ENCODE data around the gene ARHGAP32.

ARHGAP32 gene

DNA sequence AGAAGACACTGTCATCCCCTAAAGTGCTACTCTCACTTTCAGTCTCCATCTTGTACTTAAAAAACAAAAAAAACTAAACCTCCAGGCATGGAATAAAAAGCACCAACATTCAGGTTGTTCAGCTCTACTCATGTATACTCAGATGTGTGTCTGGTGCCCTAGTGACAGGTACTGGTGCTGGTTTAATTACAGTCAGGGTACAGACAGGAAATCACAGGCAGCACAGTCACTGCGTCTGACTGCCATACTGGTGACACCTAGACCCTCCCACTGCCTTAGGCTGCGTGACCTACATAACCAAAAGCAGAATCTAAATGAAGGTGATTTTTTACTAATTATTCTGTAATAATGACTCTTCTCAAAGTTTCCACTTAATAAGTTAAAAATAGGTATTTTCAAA is at the start of gene ARHGAP32:
Gene ARHGAP32, minus strand, starts transcription at position 176 of the 400 bp plus-strand sequence. Its CDS starts 127 bp downstream, at position 49.
- peak; percentile 6 for DNase-seq

DNA sequence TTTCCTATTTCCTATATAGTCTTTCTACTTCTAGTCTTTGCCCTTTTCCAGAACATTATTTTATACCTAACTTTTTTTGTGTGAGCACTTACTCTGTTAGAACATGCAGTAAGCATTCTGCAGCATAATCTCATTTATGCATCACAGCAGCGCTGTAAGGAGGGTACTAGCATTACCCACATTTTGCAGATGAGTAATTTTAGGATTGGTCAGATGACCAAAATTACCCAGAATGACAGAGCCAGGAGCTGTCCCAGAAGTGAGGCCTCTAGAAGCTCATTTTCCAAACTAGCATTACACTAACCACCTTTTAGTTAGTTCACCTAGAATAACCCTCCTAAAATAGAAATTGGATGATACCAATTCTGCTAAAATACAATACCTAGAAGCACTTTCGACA is 47.1 kb upstream of the ARHGAP32 start:
- no peak for DNase-seq

- DNase-seq, result no peak
Measured at GRCh38 chr11:129237880-129238638, 45.9 kb upstream of the ARHGAP32 start.

GRCh38 chr11:129237456-129237855 is 45.3 kb upstream of the ARHGAP32 start:
- no peak for DNase-seq

DNA sequence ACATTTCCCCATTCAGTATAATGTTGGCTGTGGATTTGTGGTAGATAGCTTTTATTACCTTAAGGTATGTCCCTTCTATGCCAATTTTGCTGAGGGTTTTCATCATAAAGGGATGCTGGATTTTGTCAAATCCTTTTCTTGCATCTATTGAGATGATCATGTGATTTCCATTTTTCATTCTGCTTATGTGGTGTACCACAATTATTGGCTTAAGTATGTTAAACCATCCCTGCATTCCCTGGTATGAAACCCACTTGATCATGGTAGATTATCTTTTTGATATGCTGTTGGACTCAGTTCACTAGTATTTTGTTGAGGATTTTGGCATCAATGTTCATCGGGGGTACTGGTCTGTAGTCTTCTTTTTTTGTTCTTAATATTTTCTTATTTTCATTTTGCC is 44.7 kb upstream of the ARHGAP32 start:
- DNase-seq, result no peak

DNA sequence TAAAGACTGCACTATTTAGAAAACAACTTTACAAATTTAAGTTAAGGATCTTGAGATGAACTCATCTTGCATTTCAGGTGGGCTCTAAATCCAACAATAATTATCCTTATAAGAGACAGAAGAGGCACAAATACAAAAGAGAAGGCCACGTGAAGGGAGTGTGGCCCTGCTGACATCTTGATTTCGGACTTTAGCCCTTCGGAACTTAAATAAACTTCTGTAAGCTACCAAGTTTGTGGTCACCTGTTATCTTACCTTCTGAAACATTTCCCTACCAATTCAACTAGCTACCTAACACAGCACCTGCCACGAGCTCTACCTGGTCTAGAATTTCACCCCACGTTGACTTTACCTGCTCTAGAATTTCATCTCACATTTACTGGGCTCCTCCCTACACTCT is 42.9 kb upstream of the ARHGAP32 start:
- DNase-seq, result no peak

- no peak for DNase-seq
Measured at GRCh38 chr11:129230006-129230405, 37.9 kb upstream of the ARHGAP32 start.

DNA sequence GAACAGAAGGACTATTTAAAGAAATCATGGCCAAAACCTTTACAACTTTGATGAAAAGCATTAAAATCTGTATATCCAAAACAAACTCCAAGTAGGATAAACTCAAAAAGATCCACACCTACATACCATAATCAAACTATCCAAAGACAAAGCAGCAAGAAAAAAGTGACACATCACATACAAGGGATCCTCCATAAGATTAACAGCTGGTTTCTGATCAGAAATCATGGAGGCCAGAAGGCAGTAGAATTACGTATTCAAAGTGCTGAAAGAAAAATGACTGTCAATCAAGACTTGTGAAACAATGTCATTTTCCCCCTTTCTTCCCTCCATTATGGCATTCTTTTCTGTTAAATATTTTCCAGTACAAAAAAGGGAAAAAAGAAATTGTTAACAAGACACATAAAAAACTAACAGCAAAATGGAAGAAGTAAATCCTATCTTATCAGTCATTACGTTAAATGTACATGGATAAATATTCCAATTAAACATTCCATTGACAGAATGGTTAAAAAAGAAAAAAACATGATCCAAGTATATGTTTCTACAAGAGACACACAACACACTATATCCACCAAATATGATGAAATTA is 34.2 kb upstream of the ARHGAP32 start:
- no peak for DNase-seq

DNA sequence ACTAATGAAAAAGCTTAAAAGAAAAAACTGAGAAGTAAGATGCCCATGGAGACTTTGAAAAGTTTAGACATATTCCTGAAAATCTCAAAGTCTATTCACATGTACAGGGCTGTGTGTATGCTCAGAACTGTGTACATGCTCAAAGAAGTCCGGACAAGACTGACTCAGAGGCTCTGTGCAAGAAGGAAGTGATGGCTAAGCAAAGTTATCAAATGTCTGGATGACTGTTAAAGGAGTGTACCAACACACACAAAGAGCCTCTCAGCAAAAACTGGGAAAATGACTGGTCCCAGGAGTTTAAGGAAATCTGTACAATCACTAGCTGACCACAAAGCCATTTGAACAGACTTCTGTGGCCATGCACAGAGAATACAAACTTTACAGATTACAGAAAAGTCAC is 33.1 kb upstream of the ARHGAP32 start:
- no peak for DNase-seq

DNA sequence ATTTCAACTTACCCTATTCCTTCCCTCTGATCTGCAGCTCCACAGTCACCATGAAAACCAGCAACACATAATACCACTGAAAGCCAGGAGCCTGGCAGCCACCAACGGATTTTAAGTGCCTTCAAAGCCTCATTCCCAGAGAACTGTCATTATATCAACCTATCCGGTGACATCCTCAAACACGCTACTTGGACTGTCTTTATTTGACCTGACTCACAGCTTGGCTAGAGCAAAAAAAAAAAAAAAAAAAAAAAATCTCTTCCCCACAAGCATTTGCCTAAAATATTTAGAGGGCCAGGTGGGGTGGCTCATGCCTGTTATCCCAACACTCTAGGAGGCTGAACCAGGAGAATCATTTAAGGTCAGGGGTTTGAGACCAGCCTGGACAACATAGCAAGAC is 32.4 kb upstream of the ARHGAP32 start:
- DNase-seq, result no peak

DNA sequence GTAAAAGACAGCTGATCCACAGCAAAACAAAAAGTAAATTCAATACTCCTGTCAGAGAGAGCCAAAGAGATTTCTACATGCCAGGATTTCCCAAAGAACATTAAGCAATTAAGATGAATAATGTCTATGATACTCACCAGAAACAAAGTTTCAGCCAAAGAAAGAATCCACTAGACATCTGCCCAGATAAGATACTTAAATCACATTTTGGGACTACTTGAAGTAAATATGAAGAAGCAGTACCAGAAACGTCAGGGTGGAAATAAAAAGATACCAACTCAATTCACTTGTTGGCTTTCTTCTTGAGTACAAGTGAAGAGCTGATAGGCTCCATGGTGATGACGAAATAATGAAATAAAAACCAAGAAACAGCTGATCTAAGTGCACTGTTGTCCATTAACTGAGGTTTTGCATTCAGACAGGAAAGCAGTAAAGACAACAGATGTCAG is 31.6 kb upstream of the ARHGAP32 start:
- DNase-seq, result no peak

DNA sequence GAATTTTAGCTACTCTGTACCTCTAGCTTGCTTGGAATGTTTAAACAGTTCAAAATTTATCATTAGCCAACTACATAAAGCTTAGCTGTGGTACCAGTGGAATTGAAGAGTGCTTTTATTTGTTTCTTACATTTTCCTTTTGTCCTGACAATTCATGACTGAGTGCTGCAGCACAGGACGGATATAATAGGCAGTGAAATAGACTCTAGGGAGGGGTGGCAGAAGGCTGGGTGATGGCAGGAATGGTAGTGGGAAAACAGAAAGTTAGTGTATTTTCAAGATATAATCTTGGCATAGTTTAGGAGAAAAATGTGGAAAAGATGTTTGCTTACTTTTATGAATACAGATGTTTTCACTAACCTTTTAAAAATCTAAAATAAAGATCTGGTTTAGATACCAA is 31.1 kb upstream of the ARHGAP32 start:
- DNase-seq, result no peak

DNA sequence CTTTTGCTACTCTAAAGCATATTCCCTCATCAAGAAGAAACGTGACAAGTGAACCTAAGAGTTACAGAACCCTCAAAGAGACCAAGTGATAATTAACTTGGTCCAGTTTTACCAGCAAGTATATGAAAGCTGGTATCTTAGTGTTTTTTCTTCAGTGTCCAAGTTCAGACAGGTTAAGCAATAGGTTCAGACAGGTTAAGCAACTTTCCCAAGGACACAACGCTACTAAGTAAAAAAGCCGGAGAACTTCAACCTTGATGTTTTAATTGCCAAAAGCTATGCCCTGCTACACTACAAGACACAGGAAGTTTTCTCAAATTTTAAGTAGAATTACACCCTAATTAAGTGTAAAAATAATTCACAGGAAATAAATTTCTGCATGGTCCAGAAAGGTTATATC is 30.0 kb upstream of the ARHGAP32 start:
- no peak for DNase-seq

DNA sequence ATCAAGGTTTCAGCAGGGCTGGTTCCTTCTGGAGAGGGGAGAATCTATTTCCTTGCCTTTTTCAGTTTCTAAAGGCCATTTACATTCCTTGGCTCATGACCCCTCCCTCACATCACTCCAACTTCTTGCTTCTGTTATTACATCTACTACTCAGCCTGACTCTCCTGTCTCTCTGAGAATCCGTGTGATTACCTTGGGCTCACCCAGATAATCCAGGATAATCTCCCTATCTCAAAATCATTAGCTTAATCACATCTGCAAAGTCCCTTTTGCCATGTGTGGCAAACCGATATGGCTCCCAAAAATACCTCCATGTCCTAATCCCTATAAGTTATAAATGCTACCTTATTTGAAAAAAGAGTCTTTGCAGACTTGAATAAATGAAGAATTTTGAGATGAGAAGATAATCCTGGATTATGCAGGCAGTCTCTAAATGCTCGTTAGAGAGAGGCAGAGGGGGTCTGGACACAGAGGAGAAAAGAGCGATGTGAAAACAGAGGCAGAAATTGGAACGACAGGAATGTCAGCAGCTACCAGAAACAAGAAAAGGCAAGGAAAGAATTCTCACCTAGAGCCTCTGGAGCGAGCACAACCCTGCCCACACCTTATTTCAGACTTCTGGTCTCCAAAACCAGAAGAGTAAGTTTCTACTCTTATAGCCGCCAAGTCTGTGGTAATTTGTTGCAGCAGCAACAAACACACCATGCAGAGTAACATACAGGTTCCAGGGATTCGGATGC is 23.6 kb upstream of the ARHGAP32 start:
- DNase-seq, result no peak

GRCh38 chr11:129214710-129215295 is 22.7 kb upstream of the ARHGAP32 start:
- no peak for DNase-seq

- no peak for DNase-seq
Measured at GRCh38 chr11:129213261-129213660, 21.1 kb upstream of the ARHGAP32 start.

- no peak for DNase-seq
Measured at GRCh38 chr11:129211397-129211796, 19.3 kb upstream of the ARHGAP32 start.

DNA sequence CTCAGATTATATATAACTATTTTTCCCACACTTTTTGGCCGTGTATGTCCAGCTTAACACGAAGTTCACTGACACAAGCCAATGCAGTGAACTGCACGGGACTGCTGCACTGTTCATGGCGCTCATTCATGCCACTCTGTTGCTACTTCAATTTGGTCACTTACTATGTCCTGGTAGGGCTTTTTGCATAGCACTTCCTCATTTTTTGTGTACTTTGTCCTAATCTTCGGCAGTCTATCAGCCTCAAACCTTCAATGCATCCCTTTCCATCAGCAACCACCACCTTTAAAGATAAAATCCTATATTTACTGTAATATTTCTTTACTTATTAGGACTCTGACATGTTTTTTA is 18.7 kb upstream of the ARHGAP32 start:
- DNase-seq, result no peak

- no peak for DNase-seq
Measured at GRCh38 chr11:129209891-129210830, 18.0 kb upstream of the ARHGAP32 start.

- DNase-seq, result no peak
Measured at GRCh38 chr11:129208863-129209262, 16.7 kb upstream of the ARHGAP32 start.

DNA sequence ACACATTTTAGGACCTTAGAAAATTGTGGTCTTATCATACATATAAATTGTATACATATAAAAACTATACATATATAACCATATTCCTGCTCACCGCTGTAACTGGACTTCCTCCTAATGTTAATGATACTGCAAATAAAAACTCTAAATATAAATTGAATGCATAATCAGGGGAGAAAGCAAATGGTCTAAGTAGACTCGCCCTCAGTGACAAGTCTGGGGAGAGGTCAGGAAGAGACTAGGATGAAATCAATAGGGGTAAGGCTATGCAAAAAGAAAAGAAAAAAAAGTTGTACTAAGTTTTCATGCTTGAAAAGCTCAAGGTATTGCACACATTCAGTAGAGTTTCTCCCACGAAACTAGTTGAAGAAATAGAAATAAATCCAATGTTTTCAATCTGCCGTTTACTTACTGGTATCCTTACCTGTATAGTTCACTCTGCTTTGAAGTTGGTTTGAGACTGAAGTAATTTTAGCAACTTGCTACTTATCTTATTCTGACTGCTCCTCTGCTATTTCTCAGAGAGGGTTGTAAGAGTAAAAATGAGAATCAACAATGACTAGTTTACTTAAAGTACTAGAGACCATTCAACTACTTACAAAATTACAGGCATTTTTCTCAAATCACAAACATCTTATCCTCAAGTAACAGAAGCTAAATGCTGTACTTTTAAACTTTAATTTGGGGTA is 12.2 kb upstream of the ARHGAP32 start:
- DNase-seq, result no peak

DNA sequence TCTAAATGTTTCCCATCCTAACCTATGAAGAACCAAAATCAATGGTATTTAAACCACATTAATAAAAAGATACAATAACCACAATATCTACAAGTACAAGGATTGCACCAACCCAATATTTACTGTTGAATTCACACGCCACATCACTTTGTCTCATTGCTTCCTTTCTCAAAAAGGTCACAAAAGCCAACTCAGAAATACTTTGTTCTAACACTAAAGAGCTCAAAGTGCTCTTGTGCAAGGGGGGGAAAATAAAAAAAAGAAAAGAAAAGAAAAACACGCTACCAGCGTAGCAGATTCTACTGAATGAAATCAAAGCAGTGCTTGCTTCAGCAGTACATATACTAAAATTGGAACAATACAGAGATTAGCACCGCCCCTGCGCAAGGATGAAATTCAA is 10.5 kb upstream of the ARHGAP32 start:
- DNase-seq, result no peak

All from stimulated activated CD4-positive, alpha-beta T cell treated with anti-CD3 and anti-CD28 coated beads, Interleukin-15, amount 100 ng/mL, for 24 hours (primary cell).